K562 (cell line): ENCODE measurements around the gene RBM18. TPM values are rescaled to one million over a fixed set of nuclear protein-coding genes. Genes with fewer than 3 reads are reported as not detected.

ENCODE experiments used
- ASH1L ChIP-seq: fragments of 450-650 bp; IDR thresholded peaks from 2 replicates; pipeline ENCODE4 v1.6.1; 2018; ENCODE audit warnings: borderline replicate concordance, mild to moderate bottlenecking, low read depth; ENCODE audit not compliant: partially characterized antibody
- CBFA2T2 ChIP-seq: fragments of 450-650 bp; conservative IDR thresholded peaks from 2 replicates; pipeline ENCODE4 v1.6.1; 2017; ENCODE audit warnings: mild to moderate bottlenecking
- ETS1 ChIP-seq: conservative IDR thresholded peaks from 2 replicates; pipeline ENCODE4 v1.6.1; 2011; ENCODE audit warnings: low read depth, mild to moderate bottlenecking, low read length; ENCODE audit not compliant: control insufficient read depth
- NR2C2 ChIP-seq, 2 experiments: fragments of 200-800 bp in 1 of 2; sonication (Bioruptor generic) in 1 of 2; sonication (generic) in 1 of 2; formaldehyde crosslinking in 1 of 2; IDR thresholded peaks; 2 replicates each; pipeline versions ENCODE4 v1.6.1 to v1.8.0; 2016 to 2022; ENCODE audit warnings: mild to moderate bottlenecking in 1 of 2, missing compliant biosample characterization in 1 of 2, missing genetic modification characterization in 1 of 2, missing genetic modification reagents in 1 of 2
- RBBP5 ChIP-seq: fragments of 200-600 bp; sonication (generic); IDR thresholded peaks from 2 replicates; pipeline ENCODE4 v1.6.1; 2012; ENCODE audit warnings: borderline replicate concordance, mild to moderate bottlenecking, low read length, control low read depth, inconsistent platforms; ENCODE audit not compliant: insufficient read depth, poor library complexity, severe bottlenecking
- TOE1 ChIP-seq, 2 experiments: fragments of 450-650 bp in 1 of 2; sonication (generic) in 1 of 2; formaldehyde crosslinking in 1 of 2; IDR thresholded peaks; 2 replicates each; pipeline versions ENCODE4 v1.7.1 to v1.8.0; 2016 to 2022; ENCODE audit warnings: borderline replicate concordance in 2 of 2, mild to moderate bottlenecking in 2 of 2, antibody characterized with exemption in 1 of 2, inconsistent platforms in 1 of 2, low read depth in 1 of 2, missing genetic modification reagents in 1 of 2, moderate library complexity in 1 of 2
- ZNF639 ChIP-seq, 2 experiments: fragments of 200-800 bp in 1 of 2; sonication (Bioruptor generic) in 1 of 2; sonication (generic) in 1 of 2; formaldehyde crosslinking in 1 of 2; IDR thresholded peaks in 1 of 2; conservative IDR thresholded peaks in 1 of 2; 2 replicates each; pipeline versions ENCODE4 v1.5.0 to v1.6.1; 2016 to 2020; ENCODE audit warnings: missing compliant biosample characterization in 1 of 2, missing genetic modification characterization in 1 of 2, missing genetic modification reagents in 1 of 2
- polyA plus RNA-seq, 8 experiments: library from polyadenylated mRNA; depleted of rRNA in 4 of 8; stranded (reverse) in 5 of 8; unstranded in 3 of 8; fragments of >200 nt; fragmentation: Nextera tagmentation in 2 of 8; fragmentation: Illumina TruSeq in 1 of 8; extraction: Ambion mirVana in 2 of 8; extraction: Trizol in 1 of 8; gene quantifications; 2 replicates each; pipeline versions ENCODE4 v1.2.1 to v1.2.3, GENCODE V29; 2011 to 2014; ENCODE audit warnings: inconsistent platforms in 1 of 8, missing spikeins in 1 of 8
- total RNA-seq, 7 experiments: library from RNA; depleted of rRNA in 6 of 7; stranded (reverse); fragments of >200 nt in 6 of 7; fragmentation: Illumina TruSeq in 2 of 7; extraction: Trizol in 2 of 7; gene quantifications; 2 replicates each; pipeline versions ENCODE4 v1.2.1 to v1.2.3, GENCODE V29; 2011 to 2021; ENCODE audit warnings: low replicate concordance in 1 of 7

Gene RBM18
- total and polyA plus RNA-seq, 9 of the 15 experiments (the other 6 are each of a cell fraction or from before 2014, with no cell fraction given), result 7.9 to 86.3 (median 34.0) TPM

DNA sequence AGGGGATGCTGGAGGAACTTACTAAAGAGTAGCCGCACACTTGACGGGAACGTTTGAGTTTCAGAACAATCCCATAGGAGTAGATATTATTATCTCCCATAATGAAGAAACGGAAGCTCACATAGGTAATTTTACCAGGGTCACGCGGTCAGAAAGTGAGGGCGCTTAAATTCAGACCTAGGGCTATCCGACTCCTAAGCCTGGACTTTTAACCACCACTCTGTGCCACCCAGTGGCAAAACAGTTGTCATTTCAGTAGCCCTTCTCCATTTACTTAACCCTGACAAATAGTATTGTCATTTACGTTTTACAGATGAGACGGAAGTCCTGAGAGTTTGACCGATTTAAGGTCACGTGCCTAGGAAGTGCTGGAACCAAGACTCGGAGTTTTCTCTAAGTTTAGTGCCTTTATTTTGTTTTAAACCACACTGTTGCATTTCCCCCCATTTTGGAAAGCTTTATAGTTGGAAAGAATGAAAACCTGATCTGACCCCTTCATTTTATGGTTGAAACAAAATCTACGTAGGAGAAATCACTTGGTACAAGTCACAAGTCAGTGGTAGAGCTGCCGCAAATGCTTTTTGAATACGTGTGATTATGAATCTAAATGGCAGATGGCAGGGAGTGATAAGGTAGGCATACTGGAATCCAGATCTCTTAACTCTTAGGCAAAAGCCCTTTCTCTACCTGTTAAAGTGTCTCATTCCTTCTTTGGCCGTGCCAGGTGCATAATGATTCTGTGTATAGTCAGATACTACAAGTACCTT, 692 bp upstream of the RBM18 start (continued):
- TF ChIP-seq TOE1 (IDR thresholded peaks at IDR 0.05; ENCODE audit: borderline replicate concordance) (peak; percentile 89), TOE1 (CRISPR knock-in tag; IDR thresholded peaks at IDR 0.05; ENCODE audit: borderline replicate concordance, low read depth) (no peak), CBFA2T2 (peak; percentile 41), ASH1L (peak; percentile 31), ZNF639 (CRISPR knock-in tag; conservative IDR thresholded peaks at IDR 0.05 in 1 of 2, IDR thresholded peaks at IDR 0.05 in 1 of 2) (peak in 1 of 2 experiments; percentile 40; a peak in 2 of 4 replicates), NR2C2 (CRISPR knock-in tag; IDR thresholded peaks at IDR 0.05) (no peak), NR2C2 (tag; IDR thresholded peaks at IDR 0.05) (peak; percentile 61; the same call in 1 of the 2 replicates), ETS1 (no peak), RBBP5 (no peak)
